ENCODE results near the gene APOA1. TPM values are rescaled to one million over a fixed set of nuclear protein-coding genes. Genes with fewer than 3 reads are reported as not detected.

The APOA1 gene
- total and polyA plus RNA-seq, 2 of the 4 experiments (the other 2 are of a cell fraction) = 0.18 to 0.89 TPM

- Histone ChIP-seq H3K4me1 (ENCODE audit: control insufficient read depth, insufficient read depth, low read length) (peaks cover 19% of the 10 kb centered on the region), H2AK5ac (ENCODE audit: low read depth, low read length) (no peak overlapping the region), H3K79me1 (ENCODE audit: low read depth in 1 of 2, low read length in 2 of 2) (0 out of 4 replicates have a peak, but pooled peaks cover 0 to 2% of the 10 kb centered on the region in 2 experiments), H4K5ac (ENCODE audit: low read depth, low read length) (no peak overlapping the region), H2AK9ac (replicated peaks; ENCODE audit: low read depth, low read length, poor library complexity) (no peak overlapping the region), H3K14ac (replicated peaks; ENCODE audit: low read depth, low read length) (no peak overlapping the region), H3K4me3 (ENCODE audit: insufficient read depth, low read depth, low read length) (no peak overlapping the region), H3K9me3 (ENCODE audit: control insufficient read depth, insufficient read depth, low read length) (no peaks in the 10 kb centered on the region), H3K9ac (ENCODE audit: low read depth, low read length) (no peak overlapping the region), H4K91ac (ENCODE audit: insufficient read depth, low read depth, low read length) (no peak overlapping the region), H3K23ac (ENCODE audit: low read depth, low read length) (no peak overlapping the region), H2BK120ac (ENCODE audit: low read depth, low read length) (no peak overlapping the region), H3K27ac (ENCODE audit: insufficient read depth, low read length) (no peak overlapping the region; the same call in 1 of the 2 replicates), H4K8ac (ENCODE audit: low read depth in 2 of 2, low read length in 2 of 2) (no peak overlapping the region), H3K27me3 (ENCODE audit: control insufficient read depth, insufficient read depth, low read length) (no peaks in the 10 kb centered on the region), H3K36me3 (ENCODE audit: control insufficient read depth, insufficient read depth, low read length) (peaks cover 38% of the 10 kb centered on the region), H2BK20ac (ENCODE audit: low read depth, low read length) (no peak overlapping the region), H4K20me1 (ENCODE audit: insufficient read depth, low read length) (no peaks in the 10 kb centered on the region; the same call in 1 of the 2 replicates), H3K4ac (ENCODE audit: low read depth, low read length) (no peak overlapping the region), H3K56ac (ENCODE audit: extremely low read depth, insufficient read depth, low read length) (no peak overlapping the region), H2AFZ (replicated peaks; ENCODE audit: low read length, poor library complexity) (no peak overlapping the region), H2BK15ac (ENCODE audit: low read depth, low read length) (no peak overlapping the region), H3K9me1 (ENCODE audit: insufficient read depth, low read length) (peaks cover 19% of the 10 kb centered on the region), H3K18ac (ENCODE audit: low read depth, low read length) (no peak overlapping the region), H2BK5ac (ENCODE audit: low read depth, low read length, poor library complexity, severe bottlenecking) (peak overlapping the region; percentile 27), H3K4me2 (ENCODE audit: low read depth, low read length) (no peak overlapping the region)
- BruUV-seq (replicated peaks) = no TSS peak
- TF ChIP-seq CTCF (conservative IDR thresholded peaks at IDR 0.05; ENCODE audit: low read depth, low read length) (no peak), RCOR1 (IDR thresholded peaks at IDR 0.05; ENCODE audit: insufficient replicate concordance, low read length) (no peak), SMC3 (IDR thresholded peaks at IDR 0.05; ENCODE audit: low read depth, low read length) (no peak), BHLHE40 (IDR thresholded peaks at IDR 0.05; ENCODE audit: low read depth, low read length) (0 out of 2 replicates have a peak, but pooled peaks have one; percentile 15), MAZ (IDR thresholded peaks at IDR 0.05; ENCODE audit: borderline replicate concordance, low read depth, low read length) (no peak), RFX5 (IDR thresholded peaks at IDR 0.05; ENCODE audit: low read depth, low read length) (no peak), MAFK (IDR thresholded peaks at IDR 0.05; ENCODE audit: low read depth, low read length) (no peak), USF2 (IDR thresholded peaks at IDR 0.05; ENCODE audit: low read depth, low read length) (no peak), FOS (IDR thresholded peaks at IDR 0.05; ENCODE audit: low read depth, low read length) (peak; percentile 61; the same call in 1 of the 2 replicates), CEBPB (IDR thresholded peaks at IDR 0.05; ENCODE audit: low read depth, low read length) (no peak), NFE2L2 (IDR thresholded peaks at IDR 0.05; ENCODE audit: low read depth, low read length) (no peak), RAD21 (IDR thresholded peaks at IDR 0.05; ENCODE audit: low read length) (no peak), POLR2A (IDR thresholded peaks at IDR 0.05; ENCODE audit: low read depth, low read length) (no peak)
- TF ChIP-seq, protein P1, sequence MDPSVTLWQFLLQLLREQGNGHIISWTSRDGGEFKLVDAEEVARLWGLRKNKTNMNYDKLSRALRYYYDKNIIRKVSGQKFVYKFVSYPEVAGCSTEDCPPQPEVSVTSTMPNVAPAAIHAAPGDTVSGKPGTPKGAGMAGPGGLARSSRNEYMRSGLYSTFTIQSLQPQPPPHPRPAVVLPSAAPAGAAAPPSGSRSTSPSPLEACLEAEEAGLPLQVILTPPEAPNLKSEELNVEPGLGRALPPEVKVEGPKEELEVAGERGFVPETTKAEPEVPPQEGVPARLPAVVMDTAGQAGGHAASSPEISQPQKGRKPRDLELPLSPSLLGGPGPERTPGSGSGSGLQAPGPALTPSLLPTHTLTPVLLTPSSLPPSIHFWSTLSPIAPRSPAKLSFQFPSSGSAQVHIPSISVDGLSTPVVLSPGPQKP (IDR thresholded peaks at IDR 0.05; ENCODE audit: borderline replicate concordance, low read depth, low read length) = no peak
- dilution Hi-C loops (cut with HindIII; ENCODE audit: low sequenced_read_pairs, unreplicated experiment) (no loop called here), in situ Hi-C loops (cut with MboI; ENCODE audit: low sequenced_read_pairs) (no loop called here), intact Hi-C loops (cut with micrococcal nuclease) (no loop called here)
- ChIA-PET POLR2A (ENCODE audit: unreplicated experiment) (no interaction called here), CTCF (interaction anchor here (0.6 to 1.9 kb wide), 3 partner anchors 18 to 43 kb away, joined by 3 to 5 read pairs (median 3); no protein-coding TSS in a partner anchor)
- ATAC-seq (ENCODE audit: low read depth) = peak; percentile 56
- DNase-seq = peak; percentile 83
- no CpG with 5 or more reads among the region's 1 CpG for WGBS, 2 experiments (ENCODE audit: extremely low coverage in 2 of 2, insufficient read length in 1 of 2)
Measured at GRCh38 chr11:116861539-116861938, 24.1 kb upstream of the APOA1 start.

Data from IMR-90 (cell line).